NT2/D1 (cell line): ENCODE results near the gene AHRR.
A peak's percentile ranks its signal among the peaks of the same experiment; 100 is the strongest.

Experiments used
- DNase-seq: peaks from one replicate; pipeline ENCODE4 v3.0.0-alpha.2; 2011; ENCODE audit warnings: low read depth, low spot score
- H3K27me3 ChIP-seq: 2 replicates; pipeline ENCODE4 v1.6.0; 2011; ENCODE audit warnings: mild to moderate bottlenecking; ENCODE audit not compliant: insufficient read length, insufficient read depth
- H3K36me3 ChIP-seq: 2 replicates; pipeline ENCODE4 v1.6.1; 2011; ENCODE audit warnings: mild to moderate bottlenecking, low read length, mixed read lengths; ENCODE audit not compliant: insufficient read depth, insufficient read length
- H3K4me1 ChIP-seq: 2 replicates; pipeline ENCODE4 v1.5.1; 2011; ENCODE audit not compliant: insufficient read depth, insufficient read length
- H3K4me3 ChIP-seq: 2 replicates; pipeline ENCODE4 v1.5.1; 2011; ENCODE audit warnings: low read depth; ENCODE audit not compliant: insufficient read length
- H3K9ac ChIP-seq: 2 replicates; pipeline ENCODE4 v1.6.0; 2011; ENCODE audit warnings: low read depth; ENCODE audit not compliant: insufficient read length
- H3K9me3 ChIP-seq: 2 replicates; pipeline ENCODE4 v1.5.1; 2011; ENCODE audit warnings: mild to moderate bottlenecking, low read length; ENCODE audit not compliant: insufficient read depth
- SUZ12 ChIP-seq: IDR thresholded peaks from 2 replicates; pipeline ENCODE4 v1.6.1; 2011; ENCODE audit not compliant: insufficient read length, insufficient read depth; ENCODE audit errors: extremely low read depth
- YY1 ChIP-seq: IDR thresholded peaks from 2 replicates; pipeline ENCODE4 v1.6.1; 2011; ENCODE audit not compliant: insufficient read length, insufficient read depth
- ZNF274 ChIP-seq: IDR thresholded peaks from 2 replicates; pipeline ENCODE4 v1.6.1; 2011; ENCODE audit warnings: mild to moderate bottlenecking, low read depth, low read length

AHRR gene

DNA sequence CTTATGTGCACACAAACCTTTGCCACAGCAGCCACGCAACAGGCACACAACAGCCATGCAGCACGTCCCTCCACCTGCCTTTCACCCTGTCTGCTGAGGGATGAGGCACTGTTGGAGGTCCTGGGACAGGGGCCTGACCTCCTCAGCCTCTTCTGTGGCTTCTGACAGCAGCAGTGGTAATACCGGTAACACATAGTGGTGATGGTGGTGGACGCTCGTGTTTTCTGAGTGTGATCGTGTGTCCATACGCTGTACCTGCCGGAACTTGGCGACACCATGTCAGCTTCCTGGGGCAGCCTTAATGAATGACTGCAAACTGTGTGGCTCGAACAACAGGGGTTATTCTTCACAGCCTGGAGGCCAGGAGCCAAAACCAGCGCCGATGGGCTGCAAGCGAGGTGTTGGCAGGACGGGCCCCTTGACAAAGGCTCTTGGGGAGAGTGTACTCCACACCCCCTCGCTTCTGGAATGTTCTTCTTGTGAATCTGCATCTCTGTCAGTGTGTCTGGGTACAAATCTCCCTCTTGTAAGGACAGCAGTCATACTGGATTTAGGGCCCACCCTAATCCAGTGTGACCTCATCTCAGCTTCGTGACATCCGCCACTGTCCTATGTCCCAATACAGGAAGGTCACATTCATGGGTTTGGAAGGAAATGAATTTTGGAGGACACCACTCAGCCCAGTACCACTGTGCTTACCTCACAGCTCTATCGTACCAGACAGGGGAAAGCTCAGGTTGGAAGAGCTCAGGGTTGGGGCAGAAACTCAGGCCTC, 66.2 kb downstream of the AHRR start:
- peaks cover 6% of the 10 kb centered on the region for H3K9me3 ChIP-seq
- H3K9ac ChIP-seq = no peak overlapping the region
- TF ChIP-seq ZNF274 = no peak
- TF ChIP-seq SUZ12 = no peak
- TF ChIP-seq YY1 = no peak
- no peak overlapping the region for H3K4me3 ChIP-seq
- DNase-seq = no peak
- no peaks in the 10 kb centered on the region for H3K27me3 ChIP-seq
- peaks cover 10% of the 10 kb centered on the region for H3K4me1 ChIP-seq
- H3K36me3 ChIP-seq = no peaks in the 10 kb centered on the region

DNA sequence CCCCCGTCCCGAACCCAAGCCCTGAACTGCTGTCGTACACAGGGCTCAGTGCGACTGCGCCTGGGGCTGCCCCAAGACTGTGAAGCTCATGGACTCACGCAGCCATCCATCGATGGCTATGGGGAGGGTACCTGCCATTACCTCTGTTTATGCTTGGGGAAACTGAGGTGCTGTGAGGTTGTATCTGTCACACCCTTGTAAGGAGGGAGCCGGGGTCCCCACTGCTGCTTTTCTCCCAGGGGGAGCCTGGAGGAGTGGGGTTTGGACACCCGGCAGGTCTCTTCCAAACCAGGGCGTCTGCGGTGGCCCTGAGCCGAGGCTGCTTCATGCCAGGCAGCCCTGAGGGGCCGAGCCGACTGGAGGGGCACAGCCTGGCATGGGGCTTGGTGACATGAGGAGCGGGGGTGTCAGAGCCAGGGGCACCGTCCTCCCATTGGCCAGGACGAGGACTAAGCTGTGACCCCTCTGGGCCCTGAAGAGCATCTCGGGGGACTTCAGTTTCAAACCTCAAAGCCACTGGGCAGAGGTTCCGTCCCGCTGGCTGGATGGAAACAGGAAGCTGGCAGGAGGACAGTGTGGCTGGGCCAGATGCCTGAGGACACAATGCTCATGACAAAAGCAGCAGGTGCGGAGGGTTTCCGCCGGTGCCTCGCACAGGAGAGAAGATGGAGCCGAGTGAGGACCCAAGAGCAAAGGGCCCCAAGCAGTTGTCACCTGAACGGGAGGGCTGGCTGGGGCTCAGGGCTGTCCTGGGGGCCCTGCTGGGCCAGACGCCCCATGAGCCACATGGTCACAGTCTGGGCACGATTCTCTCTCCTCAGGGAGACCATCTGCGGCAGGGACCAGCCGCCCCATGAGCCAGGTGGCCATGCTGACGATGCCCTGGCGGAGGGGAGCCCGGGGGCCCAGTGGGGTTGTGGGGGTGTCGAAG, 67.0 kb downstream of the AHRR start:
- H3K4me3 ChIP-seq = no peak overlapping the region
- H3K9ac ChIP-seq = no peak overlapping the region
- peaks cover 16% of the 10 kb centered on the region for H3K4me1 ChIP-seq
- no peaks in the 10 kb centered on the region for H3K27me3 ChIP-seq
- no peak for DNase-seq
- TF ChIP-seq SUZ12 (no peak), YY1 (no peak), ZNF274 (no peak)
- no peaks in the 10 kb centered on the region for H3K36me3 ChIP-seq
- H3K9me3 ChIP-seq = peaks cover 6% of the 10 kb centered on the region

- TF ChIP-seq SUZ12 (no peak), ZNF274 (no peak), YY1 (no peak)
- Histone ChIP-seq H3K4me1 (peaks cover 16% of the 10 kb centered on the region), H3K9me3 (peaks cover 6% of the 10 kb centered on the region), H3K4me3 (no peak overlapping the region), H3K27me3 (no peaks in the 10 kb centered on the region), H3K9ac (peak overlapping the region; percentile 32), H3K36me3 (no peaks in the 10 kb centered on the region)
- DNase-seq = no peak
Observed at GRCh38 chr5:389197-389821, 67.8 kb downstream of the AHRR start.

- H3K27me3 ChIP-seq = no peaks in the 10 kb centered on the region
- no peaks in the 10 kb centered on the region for H3K36me3 ChIP-seq
- no peak overlapping the region for H3K4me3 ChIP-seq
- peaks cover 4% of the 10 kb centered on the region for H3K9me3 ChIP-seq
- H3K9ac ChIP-seq = no peak overlapping the region
- peaks cover 20% of the 10 kb centered on the region for H3K4me1 ChIP-seq
- no peak for DNase-seq
- TF ChIP-seq ZNF274 (no peak), YY1 (no peak), SUZ12 (no peak)
Observed at GRCh38 chr5:389891-390622, 68.5 kb downstream of the AHRR start.

GRCh38 chr5:390623-391491, 69.3 kb downstream of the AHRR start:
- DNase-seq = no peak
- Histone ChIP-seq H3K36me3 (no peaks in the 10 kb centered on the region), H3K4me1 (peaks cover 20% of the 10 kb centered on the region), H3K27me3 (no peaks in the 10 kb centered on the region), H3K9ac (no peak overlapping the region), H3K9me3 (no peaks in the 10 kb centered on the region), H3K4me3 (no peak overlapping the region)
- TF ChIP-seq YY1 = no peak
- TF ChIP-seq SUZ12 = no peak
- TF ChIP-seq ZNF274 = no peak

GRCh38 chr5:392431-392988, 71.0 kb downstream of the AHRR start:
- TF ChIP-seq YY1 (no peak), ZNF274 (no peak), SUZ12 (no peak)
- H3K27me3 ChIP-seq = no peaks in the 10 kb centered on the region
- H3K9me3 ChIP-seq = no peaks in the 10 kb centered on the region
- peaks cover 17% of the 10 kb centered on the region for H3K4me1 ChIP-seq
- DNase-seq = peak; percentile 15
- H3K36me3 ChIP-seq = no peaks in the 10 kb centered on the region
- no peak overlapping the region for H3K4me3 ChIP-seq
- H3K9ac ChIP-seq = no peak overlapping the region
